ENCODE data around the gene ENG. TPM values are rescaled to one million over a fixed set of nuclear protein-coding genes. Genes with fewer than 3 reads are reported as not detected.

Gene ENG
- total and polyA plus RNA-seq, 2 of the 8 experiments (the other 6 are each of a cell fraction or from before 2014, with no cell fraction given): 1.8 to 4.4 TPM

DNA sequence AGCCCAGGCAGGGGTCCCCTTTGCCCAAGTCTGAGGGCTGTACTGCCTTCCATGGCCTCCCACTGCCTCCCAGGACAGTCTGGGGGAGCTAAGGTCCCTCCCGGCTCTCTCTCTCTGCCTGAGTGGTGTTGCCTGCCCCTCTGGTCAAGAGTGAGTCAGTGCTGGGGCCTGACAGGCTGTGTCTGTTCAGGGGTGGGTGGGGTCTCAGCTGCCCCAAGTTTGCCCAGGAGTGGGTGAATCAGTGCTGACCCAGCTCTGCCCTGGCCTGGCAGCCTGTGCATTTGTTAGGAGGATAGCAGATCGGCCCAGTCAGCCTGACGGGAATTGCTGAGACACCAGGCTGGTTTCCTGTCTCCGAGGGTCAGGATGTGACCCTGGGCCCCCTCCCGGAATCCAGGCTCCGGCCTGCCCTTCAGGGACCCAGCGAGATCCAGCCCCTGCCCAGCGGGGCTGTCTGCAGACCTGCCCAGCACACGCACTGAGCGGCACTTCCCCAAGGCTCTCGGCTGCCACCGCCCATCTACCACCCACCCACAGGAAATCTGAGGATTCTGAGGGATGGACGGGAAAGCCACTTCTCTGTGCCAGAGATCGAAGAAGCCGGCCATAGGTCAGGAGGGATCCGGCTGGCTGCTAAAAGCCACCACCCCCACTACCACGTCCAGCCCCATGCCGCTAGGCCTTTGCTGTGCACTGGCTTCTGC is 15.9 kb downstream of the ENG start:
- Histone ChIP-seq H2AK5ac (ENCODE audit: low read depth, low read length) (no peak overlapping the region), H2BK15ac (ENCODE audit: low read length) (0 out of 2 replicates have a peak overlapping the region, but pooled peaks have one; percentile 61), H3K4me3 (ENCODE audit: extremely low read depth in 1 of 4, insufficient read depth in 2 of 4, low read depth in 3 of 4, low read length in 4 of 4) (no peak overlapping the region), H3K56ac (replicated peaks; ENCODE audit: insufficient read length, low read depth, low read length) (no peak overlapping the region), H3K79me1 (ENCODE audit: low read depth, low read length) (no peaks in the 10 kb centered on the region), H2BK5ac (ENCODE audit: low read depth, low read length) (no peak overlapping the region), H3K4ac (replicated peaks; ENCODE audit: insufficient read length, low read depth, low read length) (no peak overlapping the region), H3K4me1 (replicated peaks in 1 of 4; ENCODE audit: control insufficient read depth in 3 of 4, insufficient read depth in 4 of 4, low read length in 3 of 4) (peaks cover 0 to 4% (median 0%) of the 10 kb centered on the region in 4 experiments; a peak in 2 of 7 replicates), H4K8ac (ENCODE audit: extremely low read depth, insufficient read depth, low read length) (peak overlapping the region; percentile 88), H3K18ac (ENCODE audit: extremely low read depth, low read length) (no peak overlapping the region; the same call in 1 of the 2 replicates), H2BK120ac (replicated peaks; ENCODE audit: low read depth, low read length) (no peak overlapping the region), H3K14ac (ENCODE audit: insufficient read length) (no peak overlapping the region), H4K91ac (replicated peaks; ENCODE audit: insufficient read length, low read length) (peak overlapping the region; percentile 9), H2AFZ (ENCODE audit: low read length) (no peak overlapping the region), H3K4me2 (ENCODE audit: insufficient read depth in 1 of 2, low read depth in 2 of 2, low read length in 2 of 2) (no peak overlapping the region), H3K23me2 (ENCODE audit: low read depth, low read length) (no peaks in the 10 kb centered on the region), H3K23ac (ENCODE audit: insufficient read length) (no peak overlapping the region), H3K9me3 (ENCODE audit: insufficient read depth in 2 of 2, low read depth in 1 of 2, low read length in 1 of 2) (no peaks in the 10 kb centered on the region), H2BK20ac (ENCODE audit: low read length) (no peak overlapping the region), H4K20me1 (replicated peaks in 1 of 2; ENCODE audit: control insufficient read depth in 1 of 2, insufficient read depth in 2 of 2, low read length in 2 of 2) (no peaks in the 10 kb centered on the region), H3K36me3 (ENCODE audit: control insufficient read depth in 2 of 4, insufficient read depth in 4 of 4, low read length in 3 of 4) (no peaks in the 10 kb centered on the region), H2BK12ac (ENCODE audit: low read depth, low read length) (no peak overlapping the region), H3K27ac (ENCODE audit: low read depth, low read length) (no peak overlapping the region), H3K27me3 (replicated peaks in 1 of 4; ENCODE audit: control insufficient read depth in 3 of 4, extremely low read depth in 1 of 4, insufficient read depth in 3 of 4, low read length in 3 of 4) (no peaks in the 10 kb centered on the region; a peak in 1 of 7 replicates), H3K79me2 (ENCODE audit: control insufficient read depth in 1 of 2, insufficient read depth in 2 of 2, low read length in 2 of 2) (no peaks in the 10 kb centered on the region), H4K5ac (ENCODE audit: insufficient read length, low read depth, low read length) (no peak overlapping the region), H3K9ac (replicated peaks in 1 of 4; ENCODE audit: extremely low read depth in 1 of 4, low read depth in 3 of 4, low read length in 3 of 4) (no peak overlapping the region)
- DNase-seq (ENCODE audit: low read depth in 1 of 2, low spot score in 2 of 2) (no peak), FAIRE-seq (no peak)
- ChIA-PET POLR2A (ENCODE audit: partially characterized antibody) (interaction anchor here (0.6 to 1.2 kb wide), 3 partner anchors 12 to 136 kb away, joined by 3 to 4 read pairs (median 3); no protein-coding TSS in a partner anchor), CTCF (ENCODE audit: partially characterized antibody) (interaction anchor here (0.7 to 7.9 kb wide), 10 partner anchors 14 to 83 kb away, joined by 3 to 51 read pairs (median 6); partner anchors contain the start of gene ENG)
- WGBS, 2 experiments (ENCODE audit: extremely low coverage in 1 of 2, insufficient coverage in 1 of 2, insufficient read length in 1 of 2, insufficient replicate concordance in 2 of 2, low coverage in 1 of 2, low lambda C conversion rate in 2 of 2, missing lambda C conversion rate in 1 of 2): 83% methylated on average over 14 of the region's 18 CpGs; no CpG with 5 or more reads in 1 of the 2 experiments
- TF ChIP-seq, protein P1, sequence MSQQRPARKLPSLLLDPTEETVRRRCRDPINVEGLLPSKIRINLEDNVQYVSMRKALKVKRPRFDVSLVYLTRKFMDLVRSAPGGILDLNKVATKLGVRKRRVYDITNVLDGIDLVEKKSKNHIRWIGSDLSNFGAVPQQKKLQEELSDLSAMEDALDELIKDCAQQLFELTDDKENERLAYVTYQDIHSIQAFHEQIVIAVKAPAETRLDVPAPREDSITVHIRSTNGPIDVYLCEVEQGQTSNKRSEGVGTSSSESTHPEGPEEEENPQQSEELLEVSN (IDR thresholded peaks at IDR 0.05): no peak
- TF ChIP-seq ASH2L (IDR thresholded peaks at IDR 0.05; ENCODE audit: low read length) (no peak), TBP (IDR thresholded peaks at IDR 0.05; ENCODE audit: low read depth, low read length) (no peak), RXRA (IDR thresholded peaks at IDR 0.05; ENCODE audit: insufficient read depth, low read depth, low read length) (no peak), RBBP5 (IDR thresholded peaks at IDR 0.05; ENCODE audit: borderline replicate concordance, low read depth, low read length) (no peak), SIN3A (conservative IDR thresholded peaks at IDR 0.05 in 1 of 2, IDR thresholded peaks at IDR 0.05 in 1 of 2; ENCODE audit: low read depth in 1 of 2, low read length in 2 of 2) (no peak), RFX5 (IDR thresholded peaks at IDR 0.05; ENCODE audit: borderline replicate concordance, low read depth, low read length) (no peak), HDAC6 (IDR thresholded peaks at IDR 0.05; ENCODE audit: low read depth, low read length) (no peak), CBX5 (IDR thresholded peaks at IDR 0.05; ENCODE audit: low read depth, low read length) (no peak), NRF1 (IDR thresholded peaks at IDR 0.05; ENCODE audit: low read depth, low read length) (no peak), EZH2 (IDR thresholded peaks at IDR 0.05; ENCODE audit: low read depth, low read length, severe bottlenecking) (no peak)
